H7 (cell line): ENCODE results near the gene PTPRG. TPM values are rescaled to one million over a fixed set of nuclear protein-coding genes. Genes with fewer than 3 reads are reported as not detected.

Experiments used
- DNase-seq: peaks from one replicate; pipeline ENCODE4 v3.0.0; 2012
- H3K27me3 ChIP-seq: 2 replicates; pipeline ENCODE4 v1.6.0; 2011; ENCODE audit warnings: mild to moderate bottlenecking, low read length; ENCODE audit not compliant: control insufficient read depth, insufficient read depth
- H3K36me3 ChIP-seq: replicated peaks from 2 replicates; pipeline ENCODE4 v1.5.1; 2011; ENCODE audit warnings: low read length; ENCODE audit not compliant: control insufficient read depth, insufficient read depth
- H3K4me3 ChIP-seq: 2 replicates; pipeline ENCODE4 v1.5.1; 2011; ENCODE audit warnings: low read depth, mild to moderate bottlenecking, control low read depth, low read length, moderate library complexity; ENCODE audit not compliant: insufficient read depth
- total RNA-seq: library from RNA; depleted of rRNA; stranded (reverse); fragments of >200 nt; shearing (Covaris generic); gene quantifications from 2 replicates; pipeline ENCODE4 v1.2.3, GENCODE V29; 2014

Gene PTPRG
- total RNA-seq, 1 experiment from 2014 or later: 54.4 TPM

DNA sequence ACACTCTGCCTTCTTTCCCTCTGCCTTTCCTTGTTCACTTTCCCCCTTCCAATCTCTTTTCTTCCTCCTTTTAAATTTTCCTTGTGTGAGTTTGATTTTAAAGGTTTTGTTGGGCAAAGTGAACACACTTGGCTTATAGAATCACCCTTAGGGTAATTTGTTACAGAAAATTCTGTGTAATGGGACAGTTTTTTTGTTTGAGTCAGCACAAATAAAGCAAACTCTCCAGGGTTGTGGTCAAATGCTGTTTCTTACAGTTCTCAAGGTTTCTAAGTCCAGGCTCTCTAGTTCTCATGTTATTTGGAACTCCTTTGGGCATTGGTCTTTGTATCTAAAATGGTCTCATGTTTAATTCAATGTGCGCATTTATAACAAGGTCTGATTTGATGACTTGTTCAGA is 307.1 kb downstream of the PTPRG start:
- Histone ChIP-seq H3K4me3 (no peak overlapping the region), H3K36me3 (no peaks in the 10 kb centered on the region), H3K27me3 (no peaks in the 10 kb centered on the region)
- no peak for DNase-seq

DNA sequence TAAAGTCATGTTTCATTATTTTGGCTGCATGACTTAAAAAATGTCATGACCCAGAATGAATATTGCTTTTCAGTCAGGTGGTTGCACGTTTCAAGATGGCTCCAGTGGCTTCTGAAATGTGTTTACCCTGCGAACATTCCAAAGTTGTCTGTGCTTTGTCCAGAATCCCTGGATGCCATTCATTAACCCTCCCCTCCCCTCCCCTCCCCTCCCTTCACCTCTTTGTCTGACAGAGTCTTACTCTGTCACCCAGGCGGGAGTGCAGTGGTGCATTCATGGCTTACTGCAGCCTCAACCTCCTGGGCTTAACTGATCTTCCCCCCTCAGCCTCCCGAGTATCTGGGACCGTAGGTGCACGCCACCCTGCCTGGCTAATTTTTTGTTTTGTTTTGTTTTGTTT is 308.0 kb downstream of the PTPRG start:
- H3K27me3 ChIP-seq: no peaks in the 10 kb centered on the region
- no peak overlapping the region for H3K4me3 ChIP-seq
- no peak for DNase-seq
- no peaks in the 10 kb centered on the region for H3K36me3 ChIP-seq

DNA sequence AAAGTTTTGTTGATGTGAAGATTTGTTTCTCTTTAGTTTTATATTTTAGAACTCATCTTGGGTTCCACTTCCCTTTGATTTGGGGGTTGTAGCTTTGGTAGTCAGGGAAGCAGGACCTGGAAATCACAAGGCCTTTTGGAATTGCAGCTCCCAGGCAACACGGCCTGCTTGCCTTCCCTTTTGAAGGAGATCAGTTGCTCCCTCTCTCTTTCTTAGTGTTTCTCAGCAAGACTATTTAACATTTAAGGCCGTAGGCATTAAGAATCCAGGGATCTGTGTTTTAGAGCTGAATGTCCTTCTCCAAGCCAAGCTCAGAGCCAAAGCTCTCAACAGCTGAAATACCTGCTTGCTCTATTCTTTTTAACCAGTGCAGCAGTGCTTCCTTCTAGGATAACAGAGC is 310.3 kb downstream of the PTPRG start:
- H3K36me3 ChIP-seq: no peaks in the 10 kb centered on the region
- DNase-seq: peak; percentile 12
- no peak overlapping the region for H3K4me3 ChIP-seq
- no peaks in the 10 kb centered on the region for H3K27me3 ChIP-seq

DNA sequence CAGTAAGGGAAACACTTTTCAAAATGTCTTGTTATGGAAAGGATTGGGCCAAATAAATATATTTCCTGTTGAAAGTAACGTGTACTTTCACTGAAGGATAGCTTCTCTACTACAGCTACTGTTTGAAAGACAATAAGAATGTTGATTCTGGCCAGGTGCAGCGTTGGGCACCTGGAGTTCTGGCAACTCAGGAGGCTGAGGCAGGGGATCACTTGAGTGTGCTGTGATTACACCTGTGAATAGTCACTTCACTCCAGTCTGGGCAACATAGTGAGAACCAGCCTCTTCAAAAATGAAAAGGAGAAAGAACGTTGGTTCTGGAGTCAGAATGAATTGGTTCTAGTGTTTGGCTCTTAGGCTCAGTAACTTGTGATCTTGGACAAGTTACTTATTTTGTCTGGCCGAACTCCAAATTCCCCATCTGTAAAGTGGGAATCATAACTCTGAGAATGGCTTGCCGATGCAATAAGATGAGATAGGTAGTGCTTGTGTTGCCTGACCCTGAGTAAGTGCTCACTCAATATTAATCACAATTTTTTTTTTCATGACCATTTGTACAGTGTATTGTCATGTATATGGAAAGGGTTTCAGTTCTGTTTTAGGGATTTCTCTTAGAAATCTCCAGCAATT is 310.8 kb downstream of the PTPRG start:
- H3K4me3 ChIP-seq: no peak overlapping the region
- DNase-seq: peak; percentile 17

DNA sequence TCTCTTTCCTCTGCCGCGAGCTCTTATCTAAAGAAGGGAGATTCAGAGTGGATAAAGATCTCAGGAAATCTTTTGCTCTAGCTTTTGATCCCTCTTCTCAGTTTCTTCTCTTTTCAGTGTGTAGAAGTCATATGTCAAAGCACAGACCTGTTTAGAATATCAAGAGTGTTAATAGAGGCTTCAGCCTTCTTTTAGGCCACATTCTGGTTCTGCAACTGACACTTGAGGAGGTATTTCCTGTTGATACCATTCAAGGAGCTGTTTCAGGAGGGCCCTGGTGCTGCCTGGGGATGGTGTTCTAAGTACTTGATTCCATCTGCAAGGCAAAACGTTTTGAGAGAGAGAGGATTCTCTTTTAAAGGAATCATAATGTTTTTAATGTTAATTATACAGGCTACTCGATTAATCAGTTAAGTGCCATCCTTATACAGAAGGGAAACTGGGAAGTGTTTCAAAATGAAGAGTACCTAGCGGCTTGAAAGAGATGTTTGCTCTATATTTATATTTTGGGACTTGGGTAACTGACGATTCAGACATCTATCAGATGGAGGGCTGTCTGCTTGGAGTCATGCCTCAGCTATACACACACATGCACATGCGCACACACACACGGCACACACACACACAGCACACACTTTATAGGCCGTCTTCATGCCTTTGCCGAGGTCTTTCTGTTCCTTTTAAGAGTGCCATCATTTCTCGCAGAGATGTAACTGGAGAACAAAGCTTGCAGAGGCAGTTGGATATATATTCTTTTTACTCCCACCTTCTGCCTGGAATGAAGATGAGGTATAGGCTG is 313.9 kb downstream of the PTPRG start:
- Histone ChIP-seq H3K27me3 (no peaks in the 10 kb centered on the region), H3K4me3 (no peak overlapping the region), H3K36me3 (no peaks in the 10 kb centered on the region)
- DNase-seq: no peak

More for the DNA sequence above, 310.8 kb downstream of the PTPRG start:
- H3K27me3 ChIP-seq: no peaks in the 10 kb centered on the region
- H3K36me3 ChIP-seq: no peaks in the 10 kb centered on the region

DNA sequence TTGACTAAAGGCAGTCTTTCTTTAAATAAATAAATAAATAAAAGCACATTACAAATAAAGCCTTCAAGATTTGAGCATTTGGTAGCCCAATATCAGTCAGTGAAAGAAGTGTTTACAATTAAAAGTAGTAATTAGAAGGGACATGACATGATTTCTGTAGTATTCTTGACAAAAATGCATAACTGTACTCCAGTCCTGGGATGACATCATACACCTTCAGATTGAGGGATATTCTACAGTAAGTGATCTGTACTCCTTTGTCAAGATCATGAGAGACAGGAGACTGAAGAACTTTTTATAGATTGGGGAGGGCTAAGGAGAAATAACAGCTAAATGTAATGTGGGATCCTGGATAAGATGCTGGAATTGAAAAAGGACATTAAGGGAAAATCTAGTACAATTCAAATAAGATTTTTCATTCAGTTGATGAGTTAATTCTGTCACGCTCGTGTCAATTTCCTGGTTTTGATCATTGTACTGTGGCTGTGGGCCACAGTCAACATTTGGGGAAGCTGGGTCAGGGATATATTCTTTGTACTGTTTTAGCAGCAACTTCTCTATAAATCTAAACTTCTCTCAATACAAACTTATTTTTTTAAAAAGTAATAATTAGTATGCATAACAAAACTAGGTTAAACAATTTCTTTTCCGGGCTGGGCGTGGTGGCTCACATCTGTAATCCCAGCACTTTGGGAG is 314.8 kb downstream of the PTPRG start:
- Histone ChIP-seq H3K36me3 (no peaks in the 10 kb centered on the region), H3K27me3 (no peaks in the 10 kb centered on the region), H3K4me3 (no peak overlapping the region)
- no peak for DNase-seq

DNA sequence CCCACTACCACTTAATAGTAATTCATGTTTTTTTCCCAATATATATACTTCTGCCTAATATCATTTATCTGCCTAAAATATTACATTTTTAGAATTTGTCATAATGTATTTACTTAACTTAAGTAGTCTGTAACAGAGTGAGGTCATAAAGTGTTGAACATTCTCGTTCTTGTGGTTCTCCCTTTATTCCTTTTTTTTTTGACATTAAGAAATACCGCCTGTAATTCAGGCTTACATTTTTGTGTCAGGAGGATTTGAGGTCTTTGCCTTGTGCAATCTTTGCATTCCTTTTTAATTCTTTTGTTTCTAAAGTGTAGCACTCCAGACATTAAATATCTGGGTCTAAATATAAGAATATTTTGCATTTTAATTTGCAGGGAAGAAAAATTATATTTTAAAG is 315.4 kb downstream of the PTPRG start:
- DNase-seq: no peak
- no peaks in the 10 kb centered on the region for H3K36me3 ChIP-seq
- H3K4me3 ChIP-seq: no peak overlapping the region

DNA sequence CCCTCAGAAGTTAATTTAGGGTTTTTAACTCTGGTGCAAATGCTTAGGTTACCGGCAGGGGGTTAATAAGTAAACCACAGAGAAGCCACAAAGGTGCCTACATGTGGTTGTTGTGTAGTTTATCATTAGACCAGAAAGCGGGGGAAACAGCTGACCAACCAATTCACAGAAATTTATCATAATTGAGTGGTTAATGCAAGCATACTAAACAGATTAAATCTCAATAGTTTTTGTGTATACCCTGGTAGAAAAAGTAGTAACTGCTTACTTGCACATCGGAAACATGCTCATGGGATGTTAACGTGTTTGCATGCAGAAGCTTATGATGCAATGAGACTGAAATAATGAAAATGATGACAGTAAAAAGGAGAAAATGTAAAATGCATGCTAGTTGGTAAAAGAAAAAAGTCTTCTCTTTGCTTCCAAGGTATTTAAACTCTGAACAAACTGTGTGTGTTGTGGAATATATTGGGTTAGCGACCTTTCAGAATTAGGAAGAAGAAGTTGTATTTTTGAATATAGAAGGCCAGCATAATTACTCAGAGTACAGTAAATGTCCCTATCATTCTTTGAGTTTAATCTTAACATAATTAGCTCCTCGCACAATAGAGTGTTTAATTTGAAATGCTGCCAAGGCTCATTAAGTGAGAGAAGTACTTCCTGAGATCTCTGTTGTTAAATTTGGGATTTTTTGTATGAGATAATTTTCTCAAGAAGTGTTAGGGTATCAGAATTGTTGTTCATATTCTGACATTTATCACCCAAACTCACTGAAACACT is 316.2 kb downstream of the PTPRG start:
- no peak overlapping the region for H3K4me3 ChIP-seq
- no peaks in the 10 kb centered on the region for H3K36me3 ChIP-seq
- no peak for DNase-seq
- H3K27me3 ChIP-seq: no peaks in the 10 kb centered on the region

More for the DNA sequence above, 315.4 kb downstream of the PTPRG start:
- no peaks in the 10 kb centered on the region for H3K27me3 ChIP-seq

DNA sequence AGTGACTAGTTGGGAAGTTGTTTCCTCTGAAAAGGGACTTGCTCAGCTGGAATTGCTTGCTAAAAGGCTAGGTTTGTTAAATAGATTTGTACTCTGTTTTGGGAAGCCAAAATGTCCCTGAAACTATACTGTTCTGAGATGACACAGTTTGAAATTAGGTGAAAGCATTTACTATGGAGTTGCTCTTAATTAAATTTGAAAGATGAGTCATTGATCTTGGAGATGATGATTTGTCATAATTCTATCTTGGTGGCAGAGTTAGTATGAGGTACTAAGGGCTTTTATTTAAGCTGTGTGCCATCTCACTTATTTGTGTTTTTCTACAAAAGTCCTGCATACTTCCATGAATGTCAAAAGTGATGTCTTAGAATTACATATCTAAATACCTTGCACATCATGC is 320.9 kb downstream of the PTPRG start:
- Histone ChIP-seq H3K36me3 (no peaks in the 10 kb centered on the region), H3K4me3 (no peak overlapping the region)

DNA sequence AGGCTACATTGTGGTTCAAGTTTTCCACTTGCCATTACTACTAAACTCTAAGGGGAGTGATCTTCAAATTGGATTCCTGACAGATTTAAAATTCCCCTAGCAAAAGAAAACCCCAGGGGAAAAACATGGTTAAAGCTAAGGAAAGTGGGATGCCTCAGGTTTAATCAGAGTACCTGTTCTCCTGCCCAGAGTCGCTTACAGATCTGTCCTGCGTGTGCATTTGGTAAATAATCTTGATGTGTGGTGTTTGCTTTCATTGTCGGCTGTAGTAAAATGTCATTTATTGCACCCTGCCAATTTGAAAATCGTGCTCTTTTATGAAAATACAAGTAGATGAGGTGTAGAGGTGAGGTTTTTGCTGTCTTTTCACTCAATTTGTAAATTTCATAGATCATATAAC is 323.4 kb downstream of the PTPRG start:
- Histone ChIP-seq H3K4me3 (no peak overlapping the region), H3K36me3 (no peaks in the 10 kb centered on the region), H3K27me3 (no peaks in the 10 kb centered on the region)
- no peak for DNase-seq

More for the DNA sequence above, 320.9 kb downstream of the PTPRG start:
- no peaks in the 10 kb centered on the region for H3K27me3 ChIP-seq
- no peak for DNase-seq

DNA sequence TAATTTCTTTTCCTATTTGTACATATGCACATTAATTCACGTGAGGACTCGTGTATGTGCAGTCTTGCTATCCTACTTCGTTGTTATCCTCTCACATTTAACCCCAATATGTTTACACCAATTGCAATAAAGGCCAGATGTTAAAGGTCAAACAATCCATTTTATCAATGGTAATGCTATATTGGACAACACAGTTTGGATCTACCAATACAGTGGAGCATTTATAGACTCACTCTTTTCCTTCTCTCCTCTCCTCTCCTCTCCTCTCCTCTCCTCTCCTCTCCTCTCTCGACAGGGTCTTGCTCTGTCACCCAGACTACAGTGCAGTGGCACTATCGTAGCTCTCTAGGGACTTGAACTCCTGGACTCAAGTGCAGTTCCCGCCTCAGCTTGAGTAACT is 324.0 kb downstream of the PTPRG start:
- Histone ChIP-seq H3K36me3 (no peaks in the 10 kb centered on the region), H3K27me3 (no peaks in the 10 kb centered on the region), H3K4me3 (no peak overlapping the region)
- no peak for DNase-seq

DNA sequence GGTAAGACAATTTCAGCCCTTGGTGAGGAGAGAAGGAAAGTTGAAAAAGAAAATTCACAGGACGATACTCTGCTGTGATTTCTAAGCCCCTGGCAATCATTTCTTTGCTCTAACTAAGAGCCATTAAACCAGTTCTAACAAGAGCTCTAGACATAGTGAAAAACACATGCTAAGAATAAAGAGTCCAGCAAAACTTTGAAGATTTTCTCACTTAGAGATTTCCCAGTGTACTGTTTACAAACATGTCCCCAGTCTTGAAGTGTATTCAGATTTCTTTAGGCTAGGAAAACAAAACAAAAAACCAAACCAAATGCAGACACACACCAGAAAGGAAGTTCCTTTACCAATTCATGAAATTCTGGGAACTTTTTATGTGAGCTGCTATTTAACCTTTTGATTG is 325.8 kb downstream of the PTPRG start:
- Histone ChIP-seq H3K4me3 (no peak overlapping the region), H3K36me3 (no peaks in the 10 kb centered on the region), H3K27me3 (no peaks in the 10 kb centered on the region)
- no peak for DNase-seq

DNA sequence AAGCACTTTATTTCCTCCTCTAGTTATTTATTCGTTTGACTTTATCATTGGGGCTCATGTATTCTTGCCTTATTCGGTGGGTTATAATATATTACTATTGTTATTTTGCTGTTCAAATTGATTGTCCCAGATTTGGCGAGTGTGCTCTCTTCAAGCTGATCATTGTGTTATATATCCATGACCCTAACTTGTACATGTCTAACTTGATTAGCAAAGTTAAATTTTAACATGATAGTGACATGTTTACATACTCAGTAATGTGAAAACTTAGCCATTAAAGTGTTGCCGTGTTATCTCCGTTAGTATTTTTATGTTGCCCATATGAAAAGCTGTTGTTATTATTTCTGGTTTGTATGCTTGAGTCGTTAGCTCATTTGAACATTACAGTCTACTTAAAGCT is 327.9 kb downstream of the PTPRG start:
- Histone ChIP-seq H3K27me3 (no peaks in the 10 kb centered on the region), H3K36me3 (no peaks in the 10 kb centered on the region), H3K4me3 (no peak overlapping the region)
- DNase-seq: no peak

DNA sequence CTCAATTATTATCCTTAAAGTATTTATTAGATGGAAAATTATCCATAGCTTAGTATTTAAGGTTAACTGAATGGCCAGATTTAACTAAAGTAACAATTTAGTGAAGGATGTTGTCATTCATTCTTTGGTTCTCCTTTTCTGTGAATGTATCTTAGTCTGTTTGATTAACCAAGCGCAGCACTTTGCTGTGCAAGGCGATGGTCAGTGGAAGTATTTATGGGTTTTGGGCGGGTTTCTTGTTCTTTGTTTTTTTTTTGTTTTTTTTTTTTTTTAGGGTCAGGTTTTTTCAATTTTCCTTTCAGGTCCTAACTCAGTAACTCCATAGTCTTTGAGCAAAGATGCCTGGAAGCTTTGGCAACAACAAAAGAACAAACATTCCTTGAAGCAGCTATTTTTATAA is 328.8 kb downstream of the PTPRG start:
- DNase-seq: no peak
- no peak overlapping the region for H3K4me3 ChIP-seq
- no peaks in the 10 kb centered on the region for H3K27me3 ChIP-seq
- no peaks in the 10 kb centered on the region for H3K36me3 ChIP-seq
